Measurements from ENCODE around the gene SHISA5.
"Not testable (repeated sequence)": the region's sequence is repeated elsewhere in the genome, so short reads cannot be mapped to it uniquely, and the experiment has no call there.

SHISA5 gene

GRCh38 chr3:48504051-48504946 is at the start of gene SHISA5:
Gene SHISA5 (minus strand): TSS chr3:48504174. CDS start chr3:48504094, 80 bp downstream.
- peak within 1 kb of the TSS; percentile 91 for H3K27ac ChIP-seq
- DNase-seq (ENCODE audit: low spot score): no peak
- TF ChIP-seq CTCF (conservative IDR thresholded peaks at IDR 0.05; ENCODE audit: low read depth): no peak
- ChIA-PET POLR2A (ENCODE audit: low non-redundant PET) (interaction anchor here (0.6 to 1.5 kb wide), 2 partner anchors 35 to 71 kb away, joined by 3 to 4 read pairs; no protein-coding TSS in a partner anchor), CTCF (interaction anchor here (0.8 to 1.1 kb wide), 2 partner anchors 31 to 310 kb away, joined by 4 read pairs; no protein-coding TSS in a partner anchor)

GRCh38 chr3:48553361-48553760 is 49.4 kb upstream of the SHISA5 start:
- CTCF ChIA-PET: interaction anchor here (0.6 to 1.1 kb wide), 3 partner anchors 56 to 117 kb away, joined by 3 to 7 read pairs (median 5); partner anchors contain the start of gene UQCRC1
- POLR2A ChIA-PET (ENCODE audit: low non-redundant PET): no interaction called here
- DNase-seq (ENCODE audit: low spot score): no peak
- peak overlapping the region; percentile 25 for H3K27ac ChIP-seq
- TF ChIP-seq CTCF (conservative IDR thresholded peaks at IDR 0.05; ENCODE audit: low read depth): no peak

GRCh38 chr3:48552111-48552951 is 48.4 kb upstream of the SHISA5 start:
- no peak for TF ChIP-seq CTCF (conservative IDR thresholded peaks at IDR 0.05; ENCODE audit: low read depth)
- H3K27ac ChIP-seq: peak overlapping the region; percentile 25
- no peak for DNase-seq (ENCODE audit: low spot score)
- CTCF ChIA-PET: interaction anchor here (0.6 to 1.2 kb wide), 3 partner anchors 90 to 116 kb away, joined by 3 to 5 read pairs (median 3); no protein-coding TSS in a partner anchor
- POLR2A ChIA-PET (ENCODE audit: low non-redundant PET): no interaction called here

- CTCF ChIA-PET: interaction anchor here (1.2 kb wide), 1 partner anchor 89 kb away, joined by 3 read pairs; no protein-coding TSS in a partner anchor
Observed at GRCh38 chr3:48551651-48552050, 47.7 kb upstream of the SHISA5 start.

GRCh38 chr3:48548729-48549705 is 45.0 kb upstream of the SHISA5 start:
- ChIA-PET CTCF (interaction anchor here (0.6 to 1.5 kb wide), 11 partner anchors 9 to 1293 kb away, joined by 3 to 6 read pairs (median 3); no protein-coding TSS in a partner anchor), POLR2A (ENCODE audit: low non-redundant PET) (no interaction called here)
- DNase-seq (ENCODE audit: low spot score): no peak
- TF ChIP-seq CTCF (conservative IDR thresholded peaks at IDR 0.05; ENCODE audit: low read depth): peak; percentile 91
- H3K27ac ChIP-seq: peak overlapping the region; percentile 24

More at GRCh38 chr3:48551651-48552050, 47.7 kb upstream of the SHISA5 start:
- peak overlapping the region; percentile 25 for H3K27ac ChIP-seq
- POLR2A ChIA-PET (ENCODE audit: low non-redundant PET); DNase-seq (ENCODE audit: low spot score): not testable (repeated sequence)

- peak overlapping the region; percentile 33 for H3K27ac ChIP-seq
- no peak for TF ChIP-seq CTCF (conservative IDR thresholded peaks at IDR 0.05; ENCODE audit: low read depth)
- CTCF ChIA-PET: interaction anchor here (1.0 to 1.5 kb wide), 2 partner anchors 10 to 101 kb away, joined by 3 to 5 read pairs; partner anchors contain the start of gene ATRIP
- DNase-seq (ENCODE audit: low spot score): no peak
- POLR2A ChIA-PET (ENCODE audit: low non-redundant PET): no interaction called here
Observed at GRCh38 chr3:48548126-48548525, 44.2 kb upstream of the SHISA5 start.
